MM.1S (cell line): ENCODE data around the gene DNAH8.

Experiments
- DNase-seq: peaks from one replicate; pipeline ENCODE4 v3.0.0-alpha.2; 2015
- H2AFZ ChIP-seq: fragments of 300-600 bp; sonication (generic); 2 replicates; pipeline ENCODE4 v1.6.0; 2016; ENCODE audit warnings: antibody characterized with exemption, low read length
- H3F3A ChIP-seq: fragments of 300-600 bp; sonication (generic); 2 replicates; pipeline ENCODE4 v1.6.1; 2016; ENCODE audit warnings: mild to moderate bottlenecking, antibody characterized with exemption, low read length, moderate library complexity, mixed read lengths; ENCODE audit not compliant: insufficient read depth
- H3K27ac ChIP-seq: fragments of 300-600 bp; sonication (generic); 2 replicates; pipeline ENCODE4 v1.5.1; 2016; ENCODE audit warnings: mild to moderate bottlenecking, low read length
- H3K27me3 ChIP-seq: fragments of 300-600 bp; sonication (generic); replicated peaks from 2 replicates; pipeline ENCODE4 v1.6.0; 2016; ENCODE audit warnings: low read length; ENCODE audit not compliant: insufficient read depth
- H3K36me3 ChIP-seq: fragments of 300-600 bp; sonication (generic); replicated peaks from 2 replicates; pipeline ENCODE4 v1.6.1; 2016; ENCODE audit warnings: mild to moderate bottlenecking, low read length, mixed read lengths; ENCODE audit not compliant: insufficient read depth
- H3K4me1 ChIP-seq: fragments of 300-600 bp; sonication (generic); 2 replicates; pipeline ENCODE4 v1.6.1; 2016; ENCODE audit warnings: low read length, mixed read lengths
- H3K4me2 ChIP-seq: fragments of 300-600 bp; sonication (generic); 2 replicates; pipeline ENCODE4 v1.6.0; 2016; ENCODE audit warnings: low read depth, low read length
- H3K4me3 ChIP-seq: fragments of 300-600 bp; sonication (generic); 2 replicates; pipeline ENCODE4 v1.5.1; 2016; ENCODE audit warnings: low read length, mixed read lengths
- H3K79me2 ChIP-seq: fragments of 300-600 bp; sonication (generic); 2 replicates; pipeline ENCODE4 v1.6.1; 2016; ENCODE audit warnings: mixed run types, low read length, mixed read lengths
- H3K9ac ChIP-seq: fragments of 300-600 bp; sonication (generic); 2 replicates; pipeline ENCODE4 v1.6.1; 2016; ENCODE audit warnings: low read length, mixed read lengths
- H3K9me2 ChIP-seq: fragments of 300-600 bp; sonication (generic); replicated peaks from 2 replicates; pipeline ENCODE4 v1.6.1; 2016; ENCODE audit warnings: mild to moderate bottlenecking, low read length, mixed read lengths; ENCODE audit not compliant: insufficient read depth
- H3K9me3 ChIP-seq: fragments of 300-600 bp; sonication (generic); replicated peaks from 2 replicates; pipeline ENCODE4 v1.6.1; 2016; ENCODE audit warnings: mild to moderate bottlenecking, low read length, mixed read lengths; ENCODE audit not compliant: insufficient read depth
- H4K20me1 ChIP-seq: fragments of 300-600 bp; sonication (generic); 2 replicates; pipeline ENCODE4 v1.6.1; 2016; ENCODE audit warnings: mild to moderate bottlenecking, low read length, moderate library complexity, mixed read lengths; ENCODE audit not compliant: insufficient read depth
- EZH2 ChIP-seq: fragments of 300-600 bp; sonication (generic); optimal IDR thresholded peaks from 2 replicates; pipeline ENCODE3; 2017; ENCODE audit warnings: low read depth, mild to moderate bottlenecking, antibody characterized with exemption, low read length, mixed read lengths
- EZH2phosphoT487 ChIP-seq: fragments of 300-600 bp; sonication (generic); IDR thresholded peaks from 2 replicates; pipeline ENCODE4 v1.6.1; 2018; ENCODE audit warnings: antibody characterized with exemption, low read length
- TF ChIP-seq, protein P1 (sequence below): fragments of 300-600 bp; sonication (generic); IDR thresholded peaks from 2 replicates; pipeline ENCODE4 v1.5.1; 2016; ENCODE audit warnings: antibody characterized with exemption, low read length, mixed read lengths

DNAH8 gene

DNA sequence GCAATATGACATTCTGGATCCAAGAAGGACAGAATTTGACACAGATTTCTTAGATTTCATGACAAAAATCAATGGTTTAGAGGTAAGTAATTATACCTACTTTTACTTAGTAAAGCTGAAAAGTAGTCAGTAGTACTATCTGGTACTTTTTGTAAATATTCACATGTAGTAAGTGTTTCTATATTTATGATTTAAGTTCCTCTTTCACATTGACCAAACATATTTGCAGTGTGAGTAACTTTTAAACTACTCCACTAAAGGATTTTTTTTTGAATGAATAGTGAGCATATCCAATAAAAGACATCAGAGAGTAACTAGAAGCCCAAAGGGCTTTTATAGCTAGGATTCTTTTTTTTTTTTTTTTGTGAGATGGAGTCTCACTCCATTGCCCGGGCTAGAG is 60.8 kb downstream of the DNAH8 start:
- no peak for TF ChIP-seq EZH2phosphoT487
- TF ChIP-seq, protein P1, sequence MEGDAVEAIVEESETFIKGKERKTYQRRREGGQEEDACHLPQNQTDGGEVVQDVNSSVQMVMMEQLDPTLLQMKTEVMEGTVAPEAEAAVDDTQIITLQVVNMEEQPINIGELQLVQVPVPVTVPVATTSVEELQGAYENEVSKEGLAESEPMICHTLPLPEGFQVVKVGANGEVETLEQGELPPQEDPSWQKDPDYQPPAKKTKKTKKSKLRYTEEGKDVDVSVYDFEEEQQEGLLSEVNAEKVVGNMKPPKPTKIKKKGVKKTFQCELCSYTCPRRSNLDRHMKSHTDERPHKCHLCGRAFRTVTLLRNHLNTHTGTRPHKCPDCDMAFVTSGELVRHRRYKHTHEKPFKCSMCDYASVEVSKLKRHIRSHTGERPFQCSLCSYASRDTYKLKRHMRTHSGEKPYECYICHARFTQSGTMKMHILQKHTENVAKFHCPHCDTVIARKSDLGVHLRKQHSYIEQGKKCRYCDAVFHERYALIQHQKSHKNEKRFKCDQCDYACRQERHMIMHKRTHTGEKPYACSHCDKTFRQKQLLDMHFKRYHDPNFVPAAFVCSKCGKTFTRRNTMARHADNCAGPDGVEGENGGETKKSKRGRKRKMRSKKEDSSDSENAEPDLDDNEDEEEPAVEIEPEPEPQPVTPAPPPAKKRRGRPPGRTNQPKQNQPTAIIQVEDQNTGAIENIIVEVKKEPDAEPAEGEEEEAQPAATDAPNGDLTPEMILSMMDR: no peak
- no peak for TF ChIP-seq EZH2
- Histone ChIP-seq H2AFZ (no peak overlapping the region), H3K4me3 (no peak overlapping the region), H3K9me3 (no peaks in the 10 kb centered on the region), H3K27me3 (no peaks in the 10 kb centered on the region), H3F3A (no peaks in the 10 kb centered on the region), H3K4me1 (peaks cover 8% of the 10 kb centered on the region; the same call in 1 of the 2 replicates), H3K4me2 (no peak overlapping the region), H3K36me3 (no peaks in the 10 kb centered on the region), H3K9me2 (no peaks in the 10 kb centered on the region), H3K79me2 (no peaks in the 10 kb centered on the region), H3K9ac (no peak overlapping the region), H3K27ac (no peak overlapping the region), H4K20me1 (no peaks in the 10 kb centered on the region)
- DNase-seq: no peak

DNA sequence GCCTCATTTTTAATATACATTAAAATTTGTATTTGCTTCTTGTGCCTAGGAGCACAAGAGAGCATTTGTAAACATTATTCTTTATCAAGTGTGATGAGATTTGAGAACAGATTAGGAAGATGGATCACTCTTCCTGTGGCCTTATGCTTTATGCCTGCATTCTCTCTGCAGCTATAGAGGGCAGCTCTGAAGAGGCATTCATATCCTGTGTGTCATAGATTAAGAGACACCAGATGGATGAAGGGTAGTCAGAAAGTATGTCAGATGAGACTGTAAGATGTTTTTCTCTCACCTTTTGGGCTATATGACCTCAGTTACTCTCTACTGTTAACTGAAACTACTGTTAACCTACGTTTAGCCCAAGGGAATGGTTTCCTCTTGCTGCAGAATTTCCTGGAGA is 61.4 kb downstream of the DNAH8 start:
- H3K9me3 ChIP-seq: no peaks in the 10 kb centered on the region
- peaks cover 1% of the 10 kb centered on the region; the same call in 1 of the 2 replicates for H3K4me1 ChIP-seq
- no peak for DNase-seq
- H3K27ac ChIP-seq: no peak overlapping the region
- H3K27me3 ChIP-seq: no peaks in the 10 kb centered on the region
- H3F3A ChIP-seq: no peaks in the 10 kb centered on the region
- no peak overlapping the region for H2AFZ ChIP-seq
- no peak overlapping the region for H3K4me2 ChIP-seq
- TF ChIP-seq, protein P1: no peak
- TF ChIP-seq EZH2phosphoT487 (no peak), EZH2 (no peak)
- no peak overlapping the region for H3K4me3 ChIP-seq
- no peak overlapping the region for H3K9ac ChIP-seq
- no peaks in the 10 kb centered on the region for H3K9me2 ChIP-seq
- no peaks in the 10 kb centered on the region for H3K79me2 ChIP-seq
- no peaks in the 10 kb centered on the region for H3K36me3 ChIP-seq
- no peaks in the 10 kb centered on the region for H4K20me1 ChIP-seq

DNA sequence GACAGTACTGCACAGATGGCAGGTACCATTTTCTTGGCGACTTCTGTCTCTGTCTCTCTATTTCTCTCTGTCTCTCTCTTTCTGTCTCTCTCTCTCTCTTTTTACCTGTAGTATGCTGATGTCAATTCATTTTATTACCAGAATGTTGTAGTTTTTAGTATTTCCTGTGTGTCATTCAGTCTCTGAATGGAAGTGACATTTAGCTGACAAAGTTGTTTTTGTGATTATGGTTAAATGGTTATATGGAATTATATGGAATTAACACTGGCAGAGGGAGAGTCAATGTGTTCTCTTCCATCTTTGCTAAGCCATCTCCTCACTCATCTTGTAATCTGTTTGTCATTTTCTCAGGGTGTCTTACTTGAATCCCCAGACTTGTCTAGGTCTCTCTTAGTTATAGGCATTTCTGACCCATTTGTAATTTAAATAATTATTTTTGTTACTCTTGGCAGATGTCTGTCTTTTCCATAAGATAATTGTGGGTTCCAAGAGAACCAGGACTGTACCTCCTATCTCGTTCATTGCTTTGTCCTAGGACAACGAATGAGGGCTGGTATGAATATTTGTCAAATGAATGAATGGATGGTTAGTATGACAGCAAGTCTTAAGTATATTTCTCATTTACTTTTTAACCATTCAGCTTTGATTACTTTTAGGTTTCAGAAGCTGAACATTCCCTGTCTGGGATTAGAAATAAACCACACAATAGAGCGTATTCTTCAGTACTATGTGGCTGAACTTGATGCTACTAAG is 64.4 kb downstream of the DNAH8 start:
- H3K4me1 ChIP-seq: peaks cover 4% of the 10 kb centered on the region
- no peaks in the 10 kb centered on the region for H4K20me1 ChIP-seq
- DNase-seq: no peak
- H3K9me2 ChIP-seq: no peaks in the 10 kb centered on the region
- no peaks in the 10 kb centered on the region for H3F3A ChIP-seq
- no peak overlapping the region for H3K27ac ChIP-seq
- TF ChIP-seq, protein P1: no peak
- TF ChIP-seq EZH2phosphoT487: no peak
- no peak for TF ChIP-seq EZH2
- no peaks in the 10 kb centered on the region for H3K79me2 ChIP-seq
- no peak overlapping the region for H3K4me2 ChIP-seq
- H3K36me3 ChIP-seq: no peaks in the 10 kb centered on the region
- no peak overlapping the region for H3K9ac ChIP-seq
- H3K4me3 ChIP-seq: no peak overlapping the region
- no peaks in the 10 kb centered on the region for H3K27me3 ChIP-seq
- no peak overlapping the region for H2AFZ ChIP-seq
- no peaks in the 10 kb centered on the region for H3K9me3 ChIP-seq
